Limb (tissue), 2 donors: ENCODE data around the gene SLC35F6.

Experiments used
- DNase-seq, 2 donors: peaks; one replicate each; pipeline ENCODE4 v3.0.0-alpha.2; 2016; ENCODE audit errors: extremely low spot score in 2 of 2

The SLC35F6 gene

GRCh38 chr2:26764078-26764887, at the start of gene SLC35F6:
SLC35F6 (plus strand) TSS chr2:26764284; CDS start chr2:26764350, 66 bp downstream.
- peak; percentile 72 to 90 for DNase-seq

- no peak for DNase-seq
Observed at GRCh38 chr2:26715528-26716270, 48.4 kb upstream of the SLC35F6 start.

- DNase-seq, result no peak
Observed at GRCh38 chr2:26716340-26716739, 47.7 kb upstream of the SLC35F6 start.

GRCh38 chr2:26716769-26717168, 47.3 kb upstream of the SLC35F6 start:
- no peak for DNase-seq

GRCh38 chr2:26717362-26717761, 46.7 kb upstream of the SLC35F6 start:
- no peak for DNase-seq

GRCh38 chr2:26718949-26719686, 45.0 kb upstream of the SLC35F6 start:
- no peak for DNase-seq

- peak in 1 of 2 donors; percentile 76 for DNase-seq
Observed at GRCh38 chr2:26720322-26721114, 43.6 kb upstream of the SLC35F6 start.

GRCh38 chr2:26721115-26722032, 42.7 kb upstream of the SLC35F6 start:
- DNase-seq, result no peak

GRCh38 chr2:26722328-26722727, 41.8 kb upstream of the SLC35F6 start:
- DNase-seq, result no peak

GRCh38 chr2:26722911-26723310, 41.2 kb upstream of the SLC35F6 start:
- DNase-seq, result no peak

- no peak for DNase-seq
Observed at GRCh38 chr2:26723475-26723874, 40.6 kb upstream of the SLC35F6 start.

GRCh38 chr2:26723991-26724750, 39.9 kb upstream of the SLC35F6 start:
- no peak for DNase-seq

- DNase-seq, result no peak
Observed at GRCh38 chr2:26724784-26725520, 39.1 kb upstream of the SLC35F6 start.

- no peak for DNase-seq
Observed at GRCh38 chr2:26725521-26725820, 38.6 kb upstream of the SLC35F6 start.

- DNase-seq, result no peak
Observed at GRCh38 chr2:26726228-26726627, 37.9 kb upstream of the SLC35F6 start.

- DNase-seq, result peak in 1 of 2 donors; percentile 52
Observed at GRCh38 chr2:26727641-26728561, 36.2 kb upstream of the SLC35F6 start.

GRCh38 chr2:26729311-26729710, 34.8 kb upstream of the SLC35F6 start:
- DNase-seq, result no peak
